HEK293T (cell line): Measurements from ENCODE around the gene ZNF562.
A peak's percentile ranks its signal among the peaks of the same experiment; 100 is the strongest.
"Not testable (repeated sequence)": the region's sequence is repeated elsewhere in the genome, so short reads cannot be mapped to it uniquely, and the experiment has no call there.

Experiments used
- CTCF ChIA-PET: fragments of 350-600 bp; formaldehyde crosslinking; extraction: SDS; loops from one replicate; lab custom pipeline; 2021; ENCODE audit warnings: antibody characterized with exemption, inconsistent platforms; lab: Yijun Ruan, JAX
- POLR2A ChIA-PET: fragments of 350-600 bp; formaldehyde crosslinking; extraction: SDS; loops from one replicate; lab custom pipeline; 2020; ENCODE audit warnings: antibody characterized with exemption, inconsistent platforms; lab: Yijun Ruan, JAX
- DNase-seq: peaks from one replicate; pipeline ENCODE4 v3.0.0; 2012; ENCODE audit warnings: mixed read lengths; ENCODE audit errors: extremely low spot score
- ARNT ChIP-seq: fragments of 450-650 bp; IDR thresholded peaks from 2 replicates; pipeline ENCODE4 v1.6.1; 2017; ENCODE audit warnings: mild to moderate bottlenecking
- BHLHE40 ChIP-seq: fragments of 450-650 bp; IDR thresholded peaks from 2 replicates; pipeline ENCODE4 v1.6.1; 2016; ENCODE audit warnings: mild to moderate bottlenecking, moderate library complexity, borderline replicate concordance
- CTBP1 ChIP-seq: fragments of 450-650 bp; IDR thresholded peaks from 2 replicates; pipeline ENCODE4 v1.6.1; 2016; ENCODE audit warnings: borderline replicate concordance
- ELF4 ChIP-seq: fragments of 450-650 bp; IDR thresholded peaks from 2 replicates; pipeline ENCODE4 v1.6.1; 2017; ENCODE audit warnings: antibody characterized with exemption
- FOXA1 ChIP-seq: fragments of 450-650 bp; IDR thresholded peaks from 2 replicates; pipeline ENCODE4 v1.6.1; 2016; ENCODE audit warnings: mild to moderate bottlenecking
- FOXK2 ChIP-seq: fragments of 450-650 bp; IDR thresholded peaks from 2 replicates; pipeline ENCODE4 v1.6.1; 2016; ENCODE audit warnings: mild to moderate bottlenecking
- FOXM1 ChIP-seq: fragments of 450-650 bp; IDR thresholded peaks from 2 replicates; pipeline ENCODE4 v1.6.1; 2017; ENCODE audit warnings: mild to moderate bottlenecking, borderline replicate concordance
- HDGF ChIP-seq: fragments of 450-650 bp; IDR thresholded peaks from 2 replicates; pipeline ENCODE4 v1.6.1; 2017; ENCODE audit warnings: antibody characterized with exemption, borderline replicate concordance
- L3MBTL2 ChIP-seq: fragments of 450-650 bp; conservative IDR thresholded peaks from 2 replicates; pipeline ENCODE4 v1.6.1; 2016; ENCODE audit warnings: mild to moderate bottlenecking
- LEF1 ChIP-seq: fragments of 450-650 bp; IDR thresholded peaks from 2 replicates; pipeline ENCODE4 v1.6.1; 2017; ENCODE audit warnings: mild to moderate bottlenecking, borderline replicate concordance
- NFRKB ChIP-seq: fragments of 450-650 bp; IDR thresholded peaks from 2 replicates; pipeline ENCODE4 v1.6.1; 2016; ENCODE audit warnings: mild to moderate bottlenecking, moderate library complexity
- PKNOX1 ChIP-seq: fragments of 450-650 bp; IDR thresholded peaks from 2 replicates; pipeline ENCODE4 v1.6.1; 2016
- SP1 ChIP-seq: fragments of 450-650 bp; IDR thresholded peaks from 2 replicates; pipeline ENCODE4 v1.6.1; 2017
- SUZ12 ChIP-seq: fragments of 450-650 bp; IDR thresholded peaks from 2 replicates; pipeline ENCODE4 v1.6.1; 2016; ENCODE audit warnings: mild to moderate bottlenecking
- TARDBP ChIP-seq: fragments of 450-650 bp; IDR thresholded peaks from 2 replicates; pipeline ENCODE4 v1.6.1; 2016
- ZNF384 ChIP-seq: fragments of 450-650 bp; IDR thresholded peaks from 2 replicates; pipeline ENCODE4 v1.6.1; 2016

ZNF562 gene

GRCh38 chr19:9702186-9702585, 27.3 kb upstream of the ZNF562 start:
- no peak for TF ChIP-seq NFRKB
- no peak for TF ChIP-seq ELF4
- TF ChIP-seq PKNOX1: no peak
- TF ChIP-seq SUZ12: no peak
- no peak for TF ChIP-seq HDGF
- no peak for TF ChIP-seq SP1
- TF ChIP-seq FOXA1: no peak
- no peak for TF ChIP-seq L3MBTL2
- no peak for TF ChIP-seq LEF1
- TF ChIP-seq CTBP1: no peak
- TF ChIP-seq FOXK2: no peak
- TF ChIP-seq ARNT: no peak
- ChIA-PET POLR2A (no interaction called here), CTCF (no interaction called here)
- no peak for DNase-seq

DNA sequence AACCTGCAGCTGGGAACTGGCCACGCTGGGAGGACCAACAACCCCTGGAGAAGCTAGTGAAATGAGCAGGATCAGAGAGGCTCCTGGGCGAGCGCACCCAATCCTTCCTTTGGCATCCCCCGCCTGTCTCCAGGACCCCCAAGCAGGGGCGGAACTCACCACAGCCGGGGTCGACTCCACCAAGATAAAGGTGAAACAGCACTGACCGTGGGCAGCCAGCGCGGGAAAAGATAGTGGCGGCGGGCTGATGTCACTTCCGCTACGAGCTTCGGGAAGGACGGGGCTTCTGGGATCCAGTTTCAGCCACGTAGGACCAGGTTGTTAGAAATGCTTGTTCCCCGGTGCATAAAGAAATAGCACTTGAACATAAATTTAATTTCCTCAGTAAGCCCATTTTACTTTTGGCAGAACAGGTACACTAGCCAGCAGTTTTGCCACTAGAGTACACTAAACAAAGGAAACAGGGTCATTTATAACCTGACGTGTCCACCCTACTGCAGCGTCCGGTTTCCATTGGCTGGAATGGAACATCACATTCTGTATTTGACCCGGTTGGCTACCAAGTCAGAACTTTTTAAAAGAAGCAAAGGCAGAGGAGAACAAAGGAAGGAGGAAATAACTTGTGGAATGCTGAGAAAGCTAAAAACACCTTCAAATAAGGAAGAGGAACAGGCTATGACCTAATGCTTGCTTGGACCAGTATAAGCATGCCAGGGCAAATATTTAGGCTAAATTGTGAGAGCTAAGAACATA, 25.5 kb upstream of the ZNF562 start:
- no peak for DNase-seq
- CTCF ChIA-PET: no interaction called here
- POLR2A ChIA-PET: no interaction called here
- TF ChIP-seq LEF1: no peak
- TF ChIP-seq SP1: no peak
- TF ChIP-seq HDGF: no peak
- no peak for TF ChIP-seq ELF4
- TF ChIP-seq CTBP1: no peak
- no peak for TF ChIP-seq TARDBP
- TF ChIP-seq BHLHE40: no peak
- TF ChIP-seq SUZ12: no peak
- no peak for TF ChIP-seq FOXA1
- TF ChIP-seq FOXM1: no peak
- no peak for TF ChIP-seq NFRKB
- TF ChIP-seq FOXK2: no peak
- no peak for TF ChIP-seq L3MBTL2
- no peak for TF ChIP-seq ZNF384
- TF ChIP-seq PKNOX1: no peak
- no peak for TF ChIP-seq ARNT

GRCh38 chr19:9690301-9690700, 15.4 kb upstream of the ZNF562 start:
- POLR2A ChIA-PET, CTCF ChIA-PET, DNase-seq: not testable (repeated sequence)

DNA sequence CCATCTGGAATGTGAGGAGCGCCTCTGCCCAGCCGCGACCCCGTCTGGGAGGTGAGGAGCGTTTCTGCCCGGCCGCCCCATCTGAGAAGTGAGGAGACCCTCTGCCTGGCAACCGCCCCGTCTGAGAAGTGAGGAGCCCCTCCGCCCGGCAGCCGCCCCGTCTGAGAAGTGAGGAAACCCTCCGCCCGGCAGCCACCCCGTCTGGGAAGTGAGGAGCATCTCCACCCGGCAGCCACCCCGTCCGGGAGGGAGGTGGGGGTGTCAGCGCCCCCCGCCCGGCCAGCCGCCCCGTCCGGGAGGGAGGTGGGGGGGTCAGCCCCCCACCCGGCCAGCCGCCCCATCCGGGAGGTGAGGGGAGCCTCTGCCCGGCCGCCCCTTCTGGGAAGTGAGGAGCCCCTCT, 5.1 kb upstream of the ZNF562 start:
- POLR2A ChIA-PET, DNase-seq, CTCF ChIA-PET: not testable (repeated sequence)

DNA sequence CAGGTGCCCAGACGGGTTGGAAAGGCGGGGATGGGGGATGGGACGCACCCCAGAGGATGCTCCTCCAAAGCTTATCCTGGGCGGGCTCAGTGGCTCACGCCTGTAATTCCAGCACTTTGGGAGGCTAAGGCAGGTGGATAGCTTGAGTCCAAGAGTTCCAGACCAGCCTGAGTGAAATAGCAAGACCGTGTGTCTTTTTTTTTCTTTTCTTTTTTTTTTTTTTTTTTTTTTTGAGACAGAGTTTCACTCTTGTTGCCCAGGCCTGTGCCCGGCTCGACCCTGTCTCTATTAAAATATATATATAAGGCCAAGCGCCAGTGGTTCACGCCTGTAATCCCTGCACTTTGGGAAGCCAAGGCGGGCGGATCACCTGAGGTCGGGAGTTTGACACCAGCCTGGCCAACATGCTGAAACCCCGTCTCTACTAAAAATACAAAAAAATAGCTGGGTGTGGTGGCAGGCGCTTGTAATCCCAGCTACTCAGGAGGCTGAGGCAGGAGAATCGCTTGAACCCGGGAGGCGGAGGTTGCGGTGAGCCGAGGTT, 530 bp upstream of the ZNF562 start:
- POLR2A ChIA-PET: interaction anchor here (0.7 kb wide), 1 partner anchor 93 kb away, joined by 4 read pairs; the partner anchor contains the start of gene ZNF846
- CTCF ChIA-PET, DNase-seq: not testable (repeated sequence)
- peak; percentile 79 for TF ChIP-seq ZNF384

GRCh38 chr19:9673912-9674662, 813 bp downstream of the ZNF562 start:
- TF ChIP-seq L3MBTL2 (peak; percentile 32; the same call in 1 of the 2 replicates), ARNT (no peak), CTBP1 (no peak), BHLHE40 (no peak), ELF4 (no peak), ZNF384 (0 out of 2 replicates have a peak, but pooled peaks have one; percentile 25), PKNOX1 (peak; percentile 43), FOXK2 (no peak), FOXA1 (no peak), SP1 (no peak)
- DNase-seq: no peak
- POLR2A ChIA-PET: no interaction called here
- CTCF ChIA-PET: no interaction called here

GRCh38 chr19:9672893-9673292, 2.0 kb downstream of the ZNF562 start:
- TF ChIP-seq FOXA1: no peak
- TF ChIP-seq ZNF384: no peak
- TF ChIP-seq ARNT: no peak
- TF ChIP-seq FOXM1: no peak
- TF ChIP-seq FOXK2: no peak
- no peak for TF ChIP-seq PKNOX1
- TF ChIP-seq HDGF: no peak
- TF ChIP-seq BHLHE40: no peak
- no peak for TF ChIP-seq LEF1
- no peak for TF ChIP-seq SUZ12
- no peak for TF ChIP-seq CTBP1
- no peak for TF ChIP-seq ELF4
- no peak for TF ChIP-seq SP1
- no peak for TF ChIP-seq NFRKB
- TF ChIP-seq L3MBTL2: no peak
- no peak for TF ChIP-seq TARDBP
- no peak for DNase-seq
- CTCF ChIA-PET: no interaction called here
- POLR2A ChIA-PET: no interaction called here
